GM12892 (cell line): ENCODE data around the gene ACMSD.

Experiments
- DNase-seq: peaks from one replicate; pipeline ENCODE4 v3.0.0; 2011; ENCODE audit not compliant: insufficient read length
- FAIRE-seq: peaks from 2 replicates; lab custom pipeline; 2011; peaks lifted over from hg19 to GRCh38; lab: Jason Lieb, UNC
- POLR2A ChIP-seq: IDR thresholded peaks from 2 replicates; pipeline ENCODE4 v1.6.1; 2011; ENCODE audit warnings: low read depth, low read length, control low read depth
- POLR2AphosphoS5 ChIP-seq: IDR thresholded peaks from 2 replicates; pipeline ENCODE4 v1.6.1; 2011; ENCODE audit warnings: low read depth, low read length, control low read depth
- TAF1 ChIP-seq: IDR thresholded peaks from 2 replicates; pipeline ENCODE4 v1.6.1; 2011; ENCODE audit warnings: low read depth, mild to moderate bottlenecking, control low read depth, low read length, borderline replicate concordance

The ACMSD gene

GRCh38 chr2:134861173-134861572 is 22.8 kb downstream of the ACMSD start:
- DNase-seq: no peak
- TF ChIP-seq POLR2A (no peak), POLR2AphosphoS5 (no peak), TAF1 (no peak)
- no peak for FAIRE-seq

- TF ChIP-seq POLR2AphosphoS5: no peak
- DNase-seq (no peak), FAIRE-seq (no peak)
These were observed 23.7 kb downstream of the ACMSD start for GRCh38 chr2:134862069-134862468.

- TF ChIP-seq TAF1 (no peak), POLR2AphosphoS5 (no peak), POLR2A (no peak)
- no peak for FAIRE-seq
- DNase-seq: no peak
These were observed 24.3 kb downstream of the ACMSD start for GRCh38 chr2:134862674-134863073.

GRCh38 chr2:134863446-134863845 is 25.0 kb downstream of the ACMSD start:
- TF ChIP-seq TAF1 (no peak), POLR2A (no peak), POLR2AphosphoS5 (no peak)
- DNase-seq: no peak
- FAIRE-seq: no peak

GRCh38 chr2:134865067-134865787 is 26.8 kb downstream of the ACMSD start:
- FAIRE-seq (no peak), DNase-seq (no peak)
- no peak for TF ChIP-seq TAF1
- TF ChIP-seq POLR2A: no peak
- TF ChIP-seq POLR2AphosphoS5: no peak

GRCh38 chr2:134866498-134867099 is 28.2 kb downstream of the ACMSD start:
- no peak for DNase-seq
- TF ChIP-seq TAF1 (no peak), POLR2AphosphoS5 (no peak), POLR2A (no peak)
- FAIRE-seq: no peak

- FAIRE-seq: no peak
- DNase-seq: no peak
- TF ChIP-seq POLR2A (no peak), TAF1 (no peak), POLR2AphosphoS5 (no peak)
These were observed 31.7 kb downstream of the ACMSD start for GRCh38 chr2:134869946-134870736.

GRCh38 chr2:134873152-134873551 is 34.7 kb downstream of the ACMSD start:
- no peak for DNase-seq
- TF ChIP-seq POLR2AphosphoS5 (no peak), POLR2A (no peak)
- FAIRE-seq: no peak

- TF ChIP-seq POLR2AphosphoS5 (no peak), TAF1 (no peak), POLR2A (no peak)
- FAIRE-seq: no peak
- DNase-seq: no peak
These were observed 36.9 kb downstream of the ACMSD start for GRCh38 chr2:134875309-134875708.

- FAIRE-seq: no peak
These were observed 44.4 kb downstream of the ACMSD start for GRCh38 chr2:134882773-134883172.

GRCh38 chr2:134883552-134884293 is 45.3 kb downstream of the ACMSD start:
- DNase-seq (no peak), FAIRE-seq (no peak)
- no peak for TF ChIP-seq POLR2AphosphoS5
- TF ChIP-seq POLR2A: no peak
- TF ChIP-seq TAF1: no peak

More at GRCh38 chr2:134882773-134883172, 44.4 kb downstream of the ACMSD start:
- no peak for DNase-seq
- TF ChIP-seq TAF1 (no peak), POLR2AphosphoS5 (no peak), POLR2A (no peak)

- DNase-seq (no peak), FAIRE-seq (no peak)
- no peak for TF ChIP-seq POLR2A
- TF ChIP-seq POLR2AphosphoS5: no peak
- no peak for TF ChIP-seq TAF1
These were observed 46.0 kb downstream of the ACMSD start for GRCh38 chr2:134884435-134884834.
